Panc1 (cell line): ENCODE data around the gene UIMC1.
"Not testable (repeated sequence)": the region's sequence is repeated elsewhere in the genome, so short reads cannot be mapped to it uniquely, and the experiment has no call there.

Source experiments
- CTCF ChIP-seq: fragments of 450-650 bp; IDR thresholded peaks from 2 replicates; pipeline ENCODE4 v1.5.1; 2017; ENCODE audit warnings: mild to moderate bottlenecking
- POLR2AphosphoS5 ChIP-seq: IDR thresholded peaks from 2 replicates; pipeline ENCODE4 v1.6.1; 2012; ENCODE audit warnings: mild to moderate bottlenecking, low read depth, low read length, moderate library complexity
- REST ChIP-seq, 2 experiments: IDR thresholded peaks; 2 replicates each; pipeline ENCODE4 v1.6.1; 2011 to 2012; ENCODE audit warnings: low read depth in 2 of 2, control low read depth in 1 of 2, low read length in 1 of 2, mild to moderate bottlenecking in 1 of 2, moderate library complexity in 1 of 2; ENCODE audit not compliant: insufficient read depth in 1 of 2
- SIN3A ChIP-seq: IDR thresholded peaks from 2 replicates; pipeline ENCODE4 v1.6.1; 2012; ENCODE audit warnings: low read depth, mild to moderate bottlenecking, low read length, moderate library complexity, borderline replicate concordance; ENCODE audit not compliant: insufficient read depth
- TCF7L2 ChIP-seq: IDR thresholded peaks from 2 replicates; pipeline ENCODE4 v1.6.1; 2011; ENCODE audit warnings: mild to moderate bottlenecking, low read depth, low read length, inconsistent platforms

GRCh38 chr5:176999526-176999925, 7.1 kb downstream of the UIMC1 start:
- TF ChIP-seq SIN3A; CTCF; REST (IDR thresholded peaks at IDR 0.05; ENCODE audit: insufficient read depth in 1 of 2, low read depth in 2 of 2, low read length in 1 of 2); POLR2AphosphoS5; TCF7L2: not testable (repeated sequence)
